ENCODE measurements around the gene ARHGEF19. TPM values are rescaled to one million over a fixed set of nuclear protein-coding genes. Genes with fewer than 3 reads are reported as not detected.
A peak's percentile ranks its signal among the peaks of the same experiment; 100 is the strongest.

The ARHGEF19 gene
- total and polyA plus RNA-seq, 12 donors, result 4.8 to 46.2 (median 22.1) TPM

DNA sequence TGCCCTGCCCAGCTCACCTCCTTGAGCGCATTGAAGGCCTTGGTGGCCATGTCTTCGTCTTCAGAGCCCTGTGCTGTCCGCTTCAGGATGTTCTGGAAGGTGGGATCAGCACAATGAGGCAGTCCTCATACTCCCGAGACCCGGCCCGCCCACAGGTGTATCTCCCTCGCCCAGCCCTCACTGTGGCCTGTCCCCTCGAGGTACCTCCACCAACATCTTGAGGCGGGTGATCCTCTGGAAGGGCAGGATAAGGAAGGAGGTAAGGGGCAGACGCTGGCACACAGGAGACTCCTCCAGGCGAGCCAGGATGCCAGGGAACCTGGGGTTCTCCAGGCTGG lies 7.1 kb downstream of the ARHGEF19 start:
- WGBS, 4 donors, result 94 to 96% (median 96%) methylated on average over 8 to 11 of the region's 11 CpGs
- peaks cover 0 to 6% of the 10 kb centered on the region in 2 donors for H3K36me3 ChIP-seq (replicated peaks in 1 of 2)
- no peaks in the 10 kb centered on the region for H3K27me3 ChIP-seq
- no peak for DNase-seq
- TF ChIP-seq POLR2A (IDR thresholded peaks at IDR 0.05) (no peak), CTCF (IDR thresholded peaks at IDR 0.05) (no peak)
- peaks cover 16 to 25% of the 10 kb centered on the region in 2 donors for H3K4me1 ChIP-seq (replicated peaks in 1 of 2)
- no peak overlapping the region for H3K4me3 ChIP-seq
- no peak overlapping the region for H3K27ac ChIP-seq
- no peaks in the 10 kb centered on the region for H3K9me3 ChIP-seq (replicated peaks in 1 of 3)
- intact Hi-C loops (cut with DNase I), result no loop called here

DNA sequence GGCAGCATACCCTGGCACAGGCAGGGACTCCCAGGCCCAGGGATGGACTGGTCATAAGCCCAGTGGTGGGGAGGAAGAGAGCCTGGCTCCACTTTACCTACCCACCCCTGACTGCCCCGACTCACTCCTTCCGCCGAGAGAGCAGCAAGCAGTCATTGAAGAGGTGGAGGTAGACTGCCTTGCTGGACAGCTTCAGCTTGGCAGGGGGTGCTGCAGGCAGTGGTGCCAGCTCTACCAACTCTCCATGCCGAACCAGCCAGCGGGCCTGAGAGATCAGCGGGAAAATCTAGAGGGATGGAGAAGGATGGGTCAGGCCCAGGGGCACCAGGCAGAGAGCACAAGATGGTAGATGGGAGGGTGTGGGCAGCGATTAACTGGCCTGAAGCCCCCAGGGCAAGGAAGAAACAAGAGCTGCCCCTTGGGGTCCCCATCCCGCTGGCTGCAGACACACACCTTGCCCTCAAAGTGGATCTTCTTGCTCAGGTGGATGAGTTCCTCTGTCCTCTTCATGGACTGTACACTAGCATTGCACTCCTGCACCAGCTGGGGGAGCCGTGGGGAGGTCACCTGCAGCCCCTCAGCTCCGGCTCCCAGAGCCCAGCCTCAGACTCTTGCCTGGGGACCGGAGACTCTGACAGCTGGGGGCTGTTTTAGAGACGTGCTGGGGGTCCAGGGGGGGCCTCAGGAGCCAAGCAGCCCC lies 7.7 kb downstream of the ARHGEF19 start:
- TF ChIP-seq POLR2A (IDR thresholded peaks at IDR 0.05), result no peak
- peak in 1 of 6 experiments; percentile 10 for TF ChIP-seq CTCF (IDR thresholded peaks at IDR 0.05)
- no peak for DNase-seq

GRCh38 chr1:16204216-16204615 lies 8.2 kb downstream of the ARHGEF19 start:
- Histone ChIP-seq H3K9me3 (replicated peaks in 1 of 3) (no peaks in the 10 kb centered on the region), H3K4me1 (replicated peaks in 1 of 2) (peaks cover 16 to 25% of the 10 kb centered on the region in 2 donors), H3K4me3 (no peak overlapping the region), H3K36me3 (replicated peaks in 1 of 2) (peaks cover 0 to 6% of the 10 kb centered on the region in 2 donors), H3K27ac (no peak overlapping the region), H3K27me3 (no peaks in the 10 kb centered on the region)
- TF ChIP-seq CTCF (IDR thresholded peaks at IDR 0.05), result no peak
- TF ChIP-seq POLR2A (IDR thresholded peaks at IDR 0.05), result no peak
- DNase-seq, result no peak
- WGBS, 4 donors, result 83 to 100% (median 88%) methylated on average over 1 to 2 of the region's 2 CpGs; no CpG with 5 or more reads in 1 of the 4 donors
- intact Hi-C loops (cut with DNase I), result no loop called here

More for the DNA sequence above, 7.7 kb downstream of the ARHGEF19 start:
- peaks cover 0 to 6% of the 10 kb centered on the region in 2 donors for H3K36me3 ChIP-seq (replicated peaks in 1 of 2)
- intact Hi-C loops (cut with DNase I), result no loop called here
- peaks cover 16 to 25% of the 10 kb centered on the region in 2 donors for H3K4me1 ChIP-seq (replicated peaks in 1 of 2)
- H3K9me3 ChIP-seq (replicated peaks in 1 of 3), result no peaks in the 10 kb centered on the region
- H3K27me3 ChIP-seq, result no peaks in the 10 kb centered on the region
- 81 to 94% (median 87%) methylated on average over 6 to 12 of the region's 12 CpGs for WGBS, 4 donors
- no peak overlapping the region for H3K4me3 ChIP-seq
- H3K27ac ChIP-seq, result no peak overlapping the region

GRCh38 chr1:16203550-16203949 lies 8.9 kb downstream of the ARHGEF19 start:
- DNase-seq, result no peak
- intact Hi-C loops (cut with DNase I), result no loop called here
- 48 to 85% (median 69%) methylated on average over 3 of the region's 3 CpGs for WGBS, 4 donors
- TF ChIP-seq CTCF (IDR thresholded peaks at IDR 0.05) (no peak), POLR2A (IDR thresholded peaks at IDR 0.05) (no peak)
- Histone ChIP-seq H3K27me3 (no peaks in the 10 kb centered on the region), H3K9me3 (replicated peaks in 1 of 3) (no peaks in the 10 kb centered on the region), H3K4me1 (replicated peaks in 1 of 2) (peaks cover 12 to 20% of the 10 kb centered on the region in 2 donors), H3K27ac (no peak overlapping the region), H3K4me3 (no peak overlapping the region), H3K36me3 (replicated peaks in 1 of 2) (peaks cover 0 to 6% of the 10 kb centered on the region in 2 donors)

All from adrenal gland (tissue), 12 donors.